GM18951 (cell line): ENCODE data around the gene RHEBL1.

Experiments used
- POLR2A ChIP-seq: IDR thresholded peaks from 4 replicates; pipeline ENCODE4 v1.6.1; 2011; ENCODE audit warnings: mild to moderate bottlenecking; ENCODE audit not compliant: insufficient read length, insufficient read depth; ENCODE audit errors: extremely low read depth
- in situ Hi-C: fragments of 300-500 bp; cut with MboI; formaldehyde crosslinking; loops from one replicate; pipeline ENCODE4 v1.12.0; 2022; ENCODE audit warnings: low sequenced_read_pairs, mixed read lengths, inconsistent platforms; ENCODE audit not compliant: unreplicated experiment

Gene RHEBL1

GRCh38 chr12:49032679-49033447 lies 36.9 kb downstream of the RHEBL1 start:
- in situ Hi-C loops: no loop called here
- TF ChIP-seq POLR2A: no peak

DNA sequence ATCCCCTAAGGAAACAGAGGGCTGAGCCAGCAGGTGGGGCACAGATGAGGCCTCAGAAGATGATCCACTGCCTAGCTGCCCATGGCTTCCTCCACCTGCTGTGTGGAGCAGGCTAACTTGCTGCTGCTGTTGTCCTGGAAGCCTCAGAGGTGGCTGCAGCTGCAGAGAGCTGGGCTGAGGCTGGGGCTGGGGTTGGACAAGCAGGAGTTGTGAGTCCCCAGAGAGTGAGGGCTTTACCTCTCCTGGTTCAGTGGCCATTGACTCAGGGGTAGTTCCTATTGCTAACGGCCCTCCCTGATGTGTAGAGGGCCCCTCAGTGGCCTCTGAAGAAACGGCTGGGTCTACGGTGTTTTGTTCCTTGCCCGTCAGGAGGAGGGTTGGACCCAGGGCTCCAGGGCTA lies 37.5 kb downstream of the RHEBL1 start:
- in situ Hi-C loops: no loop called here
- TF ChIP-seq POLR2A: no peak

GRCh38 chr12:49031573-49032161 lies 38.1 kb downstream of the RHEBL1 start:
- in situ Hi-C loops: no loop called here
- TF ChIP-seq POLR2A: no peak

DNA sequence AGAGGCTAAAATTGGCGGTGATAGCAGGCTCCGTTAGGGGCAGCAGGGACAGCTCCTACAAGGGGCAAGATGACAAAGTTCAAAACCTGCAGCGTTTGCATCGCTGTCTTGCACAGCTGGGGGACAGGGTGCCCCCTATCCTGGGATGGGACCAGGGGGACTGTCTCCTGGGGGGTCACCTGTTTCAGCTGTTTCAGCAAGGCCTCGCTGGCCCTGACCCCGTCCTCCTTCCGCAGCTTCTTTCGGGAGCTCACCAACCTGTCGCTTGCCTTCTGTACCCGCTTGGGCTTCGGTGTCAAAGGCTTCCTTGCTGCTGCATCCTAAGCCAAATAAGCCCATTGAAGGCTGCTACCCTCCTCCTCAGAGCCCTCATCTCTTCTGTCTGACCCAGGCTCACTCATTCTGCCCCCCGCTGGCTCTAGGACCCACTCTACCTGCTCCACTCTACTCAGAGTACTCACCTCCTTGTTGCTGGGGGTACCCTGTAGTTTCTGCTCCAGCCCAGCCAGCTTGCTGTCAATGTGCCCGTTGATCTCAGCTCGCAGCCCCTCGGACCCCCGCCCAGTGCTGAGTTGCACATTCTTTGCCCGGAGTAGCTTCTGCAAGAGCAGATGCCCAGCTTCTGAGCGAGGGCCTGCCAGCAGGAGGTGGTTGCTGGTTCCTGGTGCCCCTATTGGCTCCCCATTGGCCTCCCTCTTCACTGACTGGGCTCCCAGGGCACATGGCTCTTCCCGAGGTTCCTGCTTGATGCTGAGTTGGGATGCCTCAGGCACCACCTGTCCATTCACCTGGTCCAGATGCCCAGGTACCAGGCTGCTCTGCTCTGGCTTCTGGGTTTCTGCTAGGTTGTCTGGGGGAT lies 38.8 kb downstream of the RHEBL1 start:
- in situ Hi-C loops: no loop called here
- TF ChIP-seq POLR2A: no peak

DNA sequence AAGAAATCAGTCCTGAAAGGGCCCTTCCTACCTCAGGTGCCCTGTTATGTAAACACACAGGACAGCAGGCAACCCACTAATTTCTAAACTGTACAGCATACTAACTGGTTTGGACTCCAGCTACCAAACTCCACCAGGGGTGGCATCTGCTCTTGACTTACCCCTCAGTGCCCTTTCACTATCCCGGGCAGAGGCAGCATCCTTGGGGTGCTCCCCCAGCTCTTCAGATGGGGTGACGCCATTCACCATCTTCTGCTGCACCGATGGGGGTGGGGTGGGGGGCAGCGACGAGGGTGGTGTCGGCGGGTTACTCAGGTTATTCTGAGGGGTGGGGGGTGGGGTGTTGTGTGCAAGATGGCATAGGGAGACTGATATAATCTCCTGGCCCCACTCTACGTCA lies 39.7 kb downstream of the RHEBL1 start:
- in situ Hi-C loops: no loop called here
- no peak for TF ChIP-seq POLR2A

- in situ Hi-C loops: no loop called here
- TF ChIP-seq POLR2A: no peak
Measured at GRCh38 chr12:49028666-49029275, 41.0 kb downstream of the RHEBL1 start.

DNA sequence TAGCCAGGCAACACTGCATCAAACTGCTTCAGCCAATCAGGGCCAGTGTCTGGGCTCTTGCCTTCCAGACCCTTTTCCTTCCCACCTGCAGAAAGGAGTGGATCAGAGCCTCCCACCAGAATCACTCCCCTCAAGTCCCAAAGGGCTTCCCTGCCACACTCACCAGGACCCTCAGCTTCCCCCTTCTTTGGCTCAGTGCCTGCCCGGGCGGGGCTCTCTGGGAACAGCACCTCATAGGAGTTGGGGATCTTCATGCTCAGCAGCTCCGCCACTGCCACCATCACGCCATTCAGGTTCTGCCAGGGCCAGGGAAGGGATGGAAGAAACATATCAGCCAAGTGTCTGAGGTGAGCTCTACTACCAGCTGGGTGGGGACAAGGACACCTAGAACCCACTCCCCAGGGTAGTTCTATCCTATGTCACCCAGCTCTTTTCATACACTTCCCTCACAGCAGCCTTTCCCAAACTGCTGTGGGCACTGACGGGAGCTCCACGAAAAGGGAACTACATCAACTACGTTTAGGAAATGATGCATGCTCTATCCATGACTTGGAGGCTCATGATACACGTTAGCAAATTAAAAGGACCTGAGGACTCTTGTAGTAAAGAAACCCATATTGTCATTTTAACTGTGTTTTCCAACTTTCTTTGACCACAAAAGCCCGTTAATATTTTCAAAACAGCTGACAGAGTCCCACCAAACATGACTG lies 41.8 kb downstream of the RHEBL1 start:
- TF ChIP-seq POLR2A: no peak
- in situ Hi-C loops: no loop called here

- in situ Hi-C loops: no loop called here
- TF ChIP-seq POLR2A: no peak
Measured at GRCh38 chr12:49026678-49027480, 42.9 kb downstream of the RHEBL1 start.

GRCh38 chr12:49026101-49026500 lies 43.7 kb downstream of the RHEBL1 start:
- in situ Hi-C loops: no loop called here
- no peak for TF ChIP-seq POLR2A

- in situ Hi-C loops: no loop called here
- no peak for TF ChIP-seq POLR2A
Measured at GRCh38 chr12:49025463-49025862, 44.3 kb downstream of the RHEBL1 start.

DNA sequence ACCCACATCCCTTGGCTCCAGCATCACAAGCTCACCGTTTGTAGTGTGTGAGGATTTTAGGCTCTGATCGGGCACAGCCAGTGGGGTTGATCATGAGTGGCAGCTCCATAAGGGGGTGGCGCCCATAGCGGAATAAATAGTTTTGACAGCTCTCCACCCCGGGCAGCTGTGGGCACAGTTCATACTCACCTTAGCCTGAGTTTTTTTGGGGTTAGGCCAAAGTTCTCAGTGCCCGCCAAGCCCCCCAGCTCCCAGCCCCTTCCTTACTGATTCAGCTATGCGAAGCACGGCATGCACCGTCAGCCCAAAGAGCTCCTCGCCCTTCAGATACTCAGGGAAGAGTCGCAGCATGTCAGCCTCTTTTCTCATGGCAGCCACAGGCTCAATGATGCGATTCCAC lies 45.2 kb downstream of the RHEBL1 start:
- no peak for TF ChIP-seq POLR2A
- in situ Hi-C loops: no loop called here

DNA sequence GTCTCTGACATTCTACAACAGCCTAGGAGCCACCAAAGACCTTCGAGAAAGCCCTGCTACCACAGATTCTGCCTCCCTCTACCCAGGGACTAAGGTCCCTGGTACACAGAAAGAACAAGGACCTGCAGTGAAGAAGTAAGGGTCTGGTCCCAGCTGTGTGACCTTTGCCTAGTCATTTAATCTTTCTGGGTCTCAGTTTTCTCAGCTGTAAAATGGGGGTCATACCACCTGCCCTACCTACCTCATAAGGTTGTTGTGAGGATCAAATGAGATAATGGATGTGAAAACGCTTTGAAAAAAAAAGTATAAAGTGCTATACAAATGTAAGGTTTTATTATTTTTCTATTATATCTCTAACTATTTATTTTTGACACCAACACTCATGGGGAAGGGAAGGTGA lies 46.0 kb downstream of the RHEBL1 start:
- in situ Hi-C loops: no loop called here
- no peak for TF ChIP-seq POLR2A
